NCI-H2227 treated with DMSO at 0.1 percent for 48 hours (cell line): ENCODE data around the gene EFCAB12.

Experiments
- DNase-seq: peaks from one replicate; lab custom pipeline; 2025; lab: John Stamatoyannopoulos, UW

Gene EFCAB12

GRCh38 chr3:129445471-129445870, 17.0 kb upstream of the EFCAB12 start:
- no peak for DNase-seq

GRCh38 chr3:129442947-129443346, 14.5 kb upstream of the EFCAB12 start:
- no peak for DNase-seq

- DNase-seq: no peak
Measured at GRCh38 chr3:129442486-129442885, 14.1 kb upstream of the EFCAB12 start.

- no peak for DNase-seq
Measured at GRCh38 chr3:129441782-129442181, 13.3 kb upstream of the EFCAB12 start.

GRCh38 chr3:129441215-129441614, 12.8 kb upstream of the EFCAB12 start:
- DNase-seq: no peak

- DNase-seq: peak; percentile 42
Measured at GRCh38 chr3:129440618-129441190, 12.3 kb upstream of the EFCAB12 start.

GRCh38 chr3:129439817-129440617, 11.6 kb upstream of the EFCAB12 start, which contains the start of the genes IFT122 and MBD4:
IFT122 (plus strand) TSS chr3:129440224; CDS start chr3:129440331, 107 bp downstream.
MBD4 (minus strand) TSS chr3:129439948; CDS start chr3:129439833, 115 bp downstream.
- DNase-seq: peak; percentile 95

GRCh38 chr3:129439226-129439816, 10.9 kb upstream of the EFCAB12 start:
- DNase-seq: no peak

- no peak for DNase-seq
Measured at GRCh38 chr3:129435367-129435766, 6.9 kb upstream of the EFCAB12 start.

- no peak for DNase-seq
Measured at GRCh38 chr3:129434140-129434539, 5.7 kb upstream of the EFCAB12 start.

GRCh38 chr3:129433565-129433964, 5.1 kb upstream of the EFCAB12 start:
- no peak for DNase-seq

GRCh38 chr3:129432671-129433070, 4.2 kb upstream of the EFCAB12 start:
- no peak for DNase-seq

- DNase-seq: no peak
Measured at GRCh38 chr3:129432036-129432435, 3.6 kb upstream of the EFCAB12 start.

GRCh38 chr3:129429602-129430001, 1.2 kb upstream of the EFCAB12 start:
- DNase-seq: no peak

- DNase-seq: no peak
Measured at GRCh38 chr3:129429080-129429451, 630 bp upstream of the EFCAB12 start.

GRCh38 chr3:129428007-129428375, 445 bp downstream of the EFCAB12 start:
- DNase-seq: peak; percentile 2

GRCh38 chr3:129425619-129426018, 2.8 kb downstream of the EFCAB12 start:
- no peak for DNase-seq

- no peak for DNase-seq
Measured at GRCh38 chr3:129425213-129425612, 3.2 kb downstream of the EFCAB12 start.

GRCh38 chr3:129424185-129424841, 4.1 kb downstream of the EFCAB12 start:
- no peak for DNase-seq

- DNase-seq: no peak
Measured at GRCh38 chr3:129422897-129423296, 5.5 kb downstream of the EFCAB12 start.

- no peak for DNase-seq
Measured at GRCh38 chr3:129421988-129422745, 6.3 kb downstream of the EFCAB12 start.
